Measurements from ENCODE around the gene POLR3H. TPM values are rescaled to one million over a fixed set of nuclear protein-coding genes. Genes with fewer than 3 reads are reported as not detected.
A peak's percentile ranks its signal among the peaks of the same experiment; 100 is the strongest.
"Not testable (repeated sequence)": the region's sequence is repeated elsewhere in the genome, so short reads cannot be mapped to it uniquely, and the experiment has no call there.

POLR3H gene
- total RNA-seq, 2 donors from 2014 or later, result 10.9 to 15.9 TPM

DNA sequence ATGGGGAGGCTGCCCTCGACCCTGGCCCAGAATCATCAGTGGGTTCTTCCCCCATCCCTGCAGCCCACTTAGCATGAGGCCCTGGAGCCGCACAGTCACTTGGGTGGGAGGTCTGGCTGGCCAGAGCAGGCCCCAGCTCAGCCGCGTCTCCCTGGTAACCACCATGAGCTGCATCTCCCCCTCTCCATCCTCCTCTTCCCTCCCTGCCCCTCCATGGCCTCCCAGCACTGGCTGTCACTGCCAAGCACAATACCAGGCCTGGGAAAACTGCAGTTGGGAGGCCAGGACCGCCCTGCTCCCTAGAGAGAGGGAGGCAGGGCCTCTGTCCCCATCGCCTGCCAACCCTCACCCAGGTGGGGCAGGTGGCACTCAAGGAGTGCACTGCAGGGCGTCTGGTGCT, 24.5 kb upstream of the POLR3H start:
- no peak for ATAC-seq
- intact Hi-C loops (cut with DNase I, micrococcal nuclease), result no loop called here
- no peak for DNase-seq

DNA sequence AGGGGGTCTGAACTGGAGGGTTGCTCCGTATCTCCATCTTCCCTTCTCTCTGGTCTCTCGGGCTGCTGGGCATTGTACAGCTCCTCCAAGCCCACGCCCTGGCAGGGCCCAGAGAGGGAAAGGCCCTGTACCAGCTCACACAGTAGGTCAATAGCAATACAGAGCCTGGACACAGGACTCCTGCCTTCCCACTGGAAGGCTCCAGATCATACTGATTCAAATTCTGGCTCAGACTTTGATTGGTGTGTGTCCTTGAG, 23.2 kb upstream of the POLR3H start:
- DNase-seq (no peak), ATAC-seq (no peak)
- intact Hi-C loops (cut with DNase I, micrococcal nuclease), result no loop called here

DNA sequence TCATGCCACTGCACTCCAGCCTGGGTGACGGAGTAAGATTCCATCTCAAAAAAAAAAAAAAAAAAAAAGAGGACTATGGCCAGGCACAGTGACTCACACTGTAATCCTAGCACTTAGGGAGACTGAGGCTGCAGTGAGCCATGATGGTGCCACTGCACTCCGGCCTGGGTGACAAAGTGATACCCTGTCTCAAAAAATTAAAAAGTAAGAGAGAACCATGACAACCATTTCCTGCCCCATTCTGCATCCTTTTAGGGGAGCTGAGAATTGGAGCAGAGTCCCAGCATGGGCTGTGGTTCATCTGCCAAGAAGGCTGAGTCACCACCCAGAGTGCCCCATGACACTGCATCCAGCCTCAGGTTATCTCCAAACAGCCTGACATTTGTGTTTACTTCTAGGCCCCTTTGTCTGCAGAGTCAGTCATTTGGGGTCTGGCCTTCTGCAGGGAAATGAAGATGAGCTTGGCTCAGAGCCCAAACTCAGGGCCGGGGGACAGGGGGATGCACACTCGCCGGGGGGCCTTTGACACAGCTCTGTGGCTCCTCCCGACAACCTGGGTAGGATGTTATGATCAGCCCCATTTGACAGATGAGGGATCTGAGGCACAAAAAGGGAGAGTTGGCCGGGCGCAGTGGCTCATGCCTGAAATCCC, 21.3 kb upstream of the POLR3H start:
- DNase-seq (no peak), ATAC-seq (peak; percentile 40)
- intact Hi-C loops (cut with DNase I, micrococcal nuclease), result no loop called here

DNA sequence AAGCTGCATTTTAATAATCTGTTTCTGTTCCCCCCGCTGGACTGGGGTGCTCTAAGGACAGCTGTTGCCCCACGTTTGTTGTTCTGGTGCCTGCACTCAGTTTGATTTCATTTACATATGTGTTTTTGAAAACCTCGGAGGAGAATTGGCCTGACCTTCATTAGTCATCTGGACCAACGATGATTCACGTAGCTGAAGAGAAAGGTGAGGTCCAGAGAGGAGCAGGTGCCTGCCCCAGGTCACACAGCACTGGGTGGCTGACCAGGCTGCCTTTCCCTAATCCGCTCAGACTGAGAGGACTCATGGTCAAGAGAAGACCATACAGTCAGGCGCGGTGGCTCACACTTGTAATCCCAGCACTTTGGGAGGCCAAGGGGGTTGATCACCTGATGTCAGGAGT, 20.3 kb upstream of the POLR3H start:
- intact Hi-C loops (cut with DNase I, micrococcal nuclease), result no loop called here
- DNase-seq, result no peak
- ATAC-seq, result no peak

DNA sequence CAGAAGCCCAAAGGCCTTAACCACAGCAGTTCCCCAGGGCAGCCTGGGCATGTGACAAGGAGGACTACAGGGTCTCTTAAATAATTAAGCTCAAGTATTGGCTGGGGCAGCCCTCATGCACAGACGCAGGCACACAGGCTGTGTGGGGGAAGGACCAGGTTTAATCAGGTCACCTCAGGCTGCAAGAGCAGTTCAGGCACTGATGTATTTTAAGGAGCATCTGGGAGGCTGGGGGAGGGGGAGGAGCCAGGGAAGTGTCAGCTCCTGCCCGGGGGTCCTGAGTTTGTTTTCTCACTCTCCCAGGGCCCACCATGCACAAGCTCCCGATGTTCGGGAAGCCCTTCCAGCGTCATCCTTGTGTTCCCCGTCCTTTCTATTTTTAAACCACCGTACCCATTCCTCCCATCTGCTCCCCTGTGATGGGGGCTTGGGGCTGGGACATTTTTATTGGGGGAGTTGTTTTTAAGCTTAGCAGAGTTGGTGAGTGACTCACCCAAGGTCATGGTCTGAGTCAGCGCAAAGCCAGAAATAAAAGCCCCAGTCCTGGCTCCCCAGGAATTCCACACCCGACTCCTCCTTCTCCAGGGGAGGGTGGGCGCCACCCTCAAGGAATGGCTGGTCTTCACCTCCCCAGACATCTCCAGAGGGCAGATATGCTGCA, 18.9 kb upstream of the POLR3H start:
- intact Hi-C loops (cut with DNase I, micrococcal nuclease), result no loop called here
- ATAC-seq, result no peak
- DNase-seq, result no peak

DNA sequence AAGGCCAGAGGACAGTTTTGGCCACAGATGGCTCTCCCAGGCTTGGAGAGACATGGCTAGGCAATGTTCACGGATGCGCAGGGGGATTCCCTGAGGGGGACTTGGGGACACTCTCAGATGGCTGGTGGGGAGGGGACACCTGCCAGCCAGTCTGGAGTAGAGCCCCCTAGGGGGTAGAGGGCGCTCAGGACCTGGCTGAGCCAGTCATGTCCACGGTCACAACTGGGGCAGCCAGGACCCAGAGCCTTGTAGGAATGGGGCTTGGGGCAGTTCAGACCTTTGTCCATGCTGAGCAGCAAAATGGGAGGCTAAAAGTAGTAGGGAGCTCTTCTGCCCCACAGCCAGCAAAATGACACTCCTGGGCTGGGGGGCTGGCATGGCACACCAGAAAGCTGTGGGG, 18.2 kb upstream of the POLR3H start:
- DNase-seq, result no peak
- intact Hi-C loops (cut with DNase I, micrococcal nuclease), result no loop called here

DNA sequence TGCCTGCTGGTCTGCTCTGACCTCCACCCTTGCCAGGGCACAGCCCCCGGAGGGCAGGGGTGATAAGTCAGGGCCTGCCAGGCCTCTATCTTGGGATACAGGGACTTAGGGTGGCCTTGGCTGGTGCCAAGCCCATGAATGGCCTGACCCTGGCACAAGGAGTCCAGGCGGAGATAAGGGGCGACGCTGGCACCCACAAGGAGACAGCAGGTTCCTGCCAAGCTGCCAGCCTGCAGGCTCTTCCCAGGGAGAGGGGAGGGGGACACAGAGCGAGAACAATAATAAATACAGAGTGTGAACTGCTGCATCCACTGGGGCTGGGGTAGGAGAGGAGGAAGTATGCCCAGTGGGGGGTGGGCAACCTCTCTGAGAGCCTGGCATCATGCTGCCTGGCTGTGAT, 17.5 kb upstream of the POLR3H start:
- intact Hi-C loops (cut with DNase I, micrococcal nuclease), result no loop called here
- no peak for ATAC-seq
- no peak for DNase-seq

More for the DNA sequence above, 18.2 kb upstream of the POLR3H start:
- no peak for ATAC-seq

DNA sequence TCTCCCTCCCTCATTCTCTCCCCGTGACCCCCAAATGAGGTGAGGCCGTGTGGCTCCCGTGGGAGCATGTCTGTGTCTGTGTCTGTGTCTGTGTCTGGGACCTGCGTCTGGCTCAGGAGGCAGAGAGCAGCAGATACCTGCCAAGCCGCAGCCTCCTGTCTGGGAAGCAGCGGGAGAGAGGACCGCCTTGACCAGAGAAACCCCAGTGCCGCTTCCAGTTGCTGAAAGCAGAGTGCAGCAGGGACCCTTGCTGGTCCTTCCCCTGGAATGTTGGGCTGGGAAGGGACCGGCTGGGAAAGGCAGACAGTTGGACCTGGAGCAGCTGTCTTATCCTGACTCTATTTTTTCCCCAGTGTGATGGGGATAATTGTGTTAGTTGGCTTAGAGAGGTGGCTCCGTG, 17.1 kb upstream of the POLR3H start:
- no peak for DNase-seq
- intact Hi-C loops (cut with DNase I, micrococcal nuclease), result no loop called here
- ATAC-seq, result no peak

DNA sequence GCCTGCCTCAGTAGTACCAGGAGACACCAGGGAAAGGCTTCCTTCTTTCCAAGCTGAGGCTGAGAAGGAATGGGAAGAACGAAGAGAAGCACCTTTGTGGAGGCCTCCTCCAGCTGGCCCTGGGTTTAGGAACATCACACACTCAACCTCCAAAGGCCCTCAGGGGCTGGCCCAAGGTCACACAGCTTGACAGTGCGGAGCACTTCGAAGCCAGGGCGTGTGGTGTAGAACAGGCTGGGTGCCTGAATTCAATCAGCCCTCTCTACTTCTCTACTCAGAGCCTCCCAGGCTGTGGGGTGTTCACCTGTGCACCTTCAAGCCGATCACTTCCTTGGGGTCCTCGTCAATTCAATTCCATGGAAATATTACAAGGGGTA, 15.8 kb upstream of the POLR3H start:
- DNase-seq (no peak), ATAC-seq (no peak)
- intact Hi-C loops (cut with DNase I, micrococcal nuclease), result no loop called here

DNA sequence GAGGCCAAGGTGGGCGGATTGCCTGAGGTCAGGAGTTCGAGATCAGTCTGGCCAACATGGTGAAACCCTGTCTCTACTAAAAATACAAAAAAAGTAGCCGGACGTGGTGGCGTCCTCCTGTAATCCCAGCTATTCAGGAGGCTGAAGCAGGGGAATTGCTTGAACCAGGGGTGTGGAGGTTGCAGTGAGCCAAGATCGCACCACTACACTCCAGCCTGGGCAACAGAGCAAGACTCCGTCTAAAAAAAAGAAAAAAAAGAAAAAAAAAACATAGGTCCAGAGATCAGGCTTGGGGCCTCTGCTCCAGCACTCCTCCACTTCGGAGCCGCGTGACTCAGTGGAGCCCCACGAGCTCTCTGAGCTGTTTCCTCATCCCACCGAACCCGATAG, 14.0 kb upstream of the POLR3H start:
- DNase-seq; intact Hi-C loops (cut with DNase I, micrococcal nuclease); ATAC-seq: not testable (repeated sequence)

DNA sequence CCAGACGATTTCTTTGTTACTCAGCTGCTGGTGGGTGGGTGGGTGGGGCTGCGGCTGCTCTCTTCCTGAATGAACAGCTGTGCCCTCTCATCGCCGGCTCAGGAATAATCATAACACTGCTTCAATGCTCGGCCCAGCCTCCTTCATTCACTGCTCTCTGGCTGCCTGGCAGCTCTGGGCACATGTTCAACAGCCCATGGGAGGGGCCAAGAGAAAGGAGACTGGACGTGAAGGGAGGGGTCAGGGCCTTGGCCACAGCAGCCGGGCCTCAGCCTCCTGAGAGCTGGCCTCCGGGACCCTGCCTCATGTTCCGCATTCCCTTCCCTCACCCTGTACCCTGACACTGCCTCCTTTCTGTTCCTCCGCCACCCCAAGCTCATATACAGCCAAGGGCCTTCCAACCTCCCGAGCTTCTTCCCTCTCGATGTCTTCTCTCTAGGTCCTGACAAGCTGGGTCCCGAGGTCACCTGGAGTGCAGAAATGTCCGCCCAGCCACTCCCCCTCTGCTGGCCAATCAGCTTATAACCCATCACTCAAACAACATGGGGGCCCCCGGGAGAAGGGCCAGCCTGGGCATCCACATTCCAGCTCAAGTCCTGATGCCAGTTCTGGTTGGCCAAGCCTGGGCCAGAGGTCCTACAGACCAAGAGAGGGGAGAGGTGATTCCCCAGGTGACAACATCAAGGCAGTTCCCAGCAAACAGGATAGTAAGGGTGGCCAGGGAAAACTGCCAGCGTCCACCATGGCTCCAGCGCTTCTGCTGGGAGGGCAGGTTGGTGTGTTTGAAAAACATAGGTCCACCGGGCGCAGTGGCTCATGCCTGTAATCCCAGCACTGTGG, 13.4 kb upstream of the POLR3H start:
- DNase-seq (peak; percentile 48 to 57), ATAC-seq (peak; percentile 44)
- intact Hi-C loops (cut with DNase I, micrococcal nuclease), result no loop called here

DNA sequence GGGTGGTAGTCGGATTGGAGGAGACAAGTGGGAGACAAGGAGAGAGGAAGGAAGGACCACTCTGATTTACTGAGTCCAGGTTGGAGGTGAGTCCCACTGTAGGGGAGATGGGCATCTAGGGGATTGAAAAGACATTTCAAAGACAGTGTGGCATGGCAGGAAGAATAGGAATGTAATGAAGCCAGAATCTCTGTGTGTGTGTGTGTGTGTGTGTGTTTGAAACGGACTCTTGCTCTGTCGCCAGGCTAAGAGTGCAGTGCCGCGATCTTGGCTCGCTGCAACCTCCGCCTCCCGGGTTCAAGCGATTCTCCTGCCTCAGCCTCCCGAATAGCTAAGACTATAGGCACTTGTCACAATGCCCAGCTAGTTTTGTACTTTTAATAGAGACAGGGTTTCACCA, 12.3 kb upstream of the POLR3H start:
- no peak for ATAC-seq
- intact Hi-C loops (cut with DNase I, micrococcal nuclease), result no loop called here

DNA sequence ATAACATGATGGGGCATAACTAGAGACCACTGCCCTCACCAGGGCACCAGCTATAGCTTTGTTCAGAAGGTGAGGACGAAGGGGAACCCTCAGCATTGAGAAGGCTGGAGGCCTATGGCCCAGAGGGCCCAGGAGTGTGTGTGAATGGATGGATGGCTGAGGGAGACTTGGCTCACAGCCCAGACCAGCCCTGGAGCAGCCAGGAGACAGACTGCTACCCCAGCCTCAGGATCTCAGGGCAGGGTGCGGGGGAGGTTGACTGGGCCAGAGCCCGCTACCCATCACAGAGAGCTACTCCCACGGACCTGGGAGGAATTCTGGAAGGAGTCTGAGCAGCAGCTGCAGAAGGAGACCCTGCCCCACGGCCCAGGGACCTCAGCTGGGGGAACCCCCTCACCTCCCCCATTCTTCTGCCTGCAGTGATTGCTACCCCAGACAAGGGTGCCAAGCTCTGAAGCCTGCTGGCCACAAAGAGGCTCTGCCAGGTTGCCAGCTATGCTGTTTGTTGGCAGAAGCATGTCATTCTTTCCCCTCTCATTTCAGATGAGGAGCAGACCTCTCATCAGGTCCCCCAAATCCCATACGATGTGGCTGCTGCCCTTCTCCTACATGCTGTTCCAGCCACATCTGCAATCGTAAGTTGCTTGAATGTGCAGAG, 11.2 kb upstream of the POLR3H start:
- no peak for DNase-seq
- no peak for ATAC-seq
- intact Hi-C loops (cut with DNase I, micrococcal nuclease), result no loop called here

More for the DNA sequence above, 12.3 kb upstream of the POLR3H start:
- DNase-seq, result no peak

DNA sequence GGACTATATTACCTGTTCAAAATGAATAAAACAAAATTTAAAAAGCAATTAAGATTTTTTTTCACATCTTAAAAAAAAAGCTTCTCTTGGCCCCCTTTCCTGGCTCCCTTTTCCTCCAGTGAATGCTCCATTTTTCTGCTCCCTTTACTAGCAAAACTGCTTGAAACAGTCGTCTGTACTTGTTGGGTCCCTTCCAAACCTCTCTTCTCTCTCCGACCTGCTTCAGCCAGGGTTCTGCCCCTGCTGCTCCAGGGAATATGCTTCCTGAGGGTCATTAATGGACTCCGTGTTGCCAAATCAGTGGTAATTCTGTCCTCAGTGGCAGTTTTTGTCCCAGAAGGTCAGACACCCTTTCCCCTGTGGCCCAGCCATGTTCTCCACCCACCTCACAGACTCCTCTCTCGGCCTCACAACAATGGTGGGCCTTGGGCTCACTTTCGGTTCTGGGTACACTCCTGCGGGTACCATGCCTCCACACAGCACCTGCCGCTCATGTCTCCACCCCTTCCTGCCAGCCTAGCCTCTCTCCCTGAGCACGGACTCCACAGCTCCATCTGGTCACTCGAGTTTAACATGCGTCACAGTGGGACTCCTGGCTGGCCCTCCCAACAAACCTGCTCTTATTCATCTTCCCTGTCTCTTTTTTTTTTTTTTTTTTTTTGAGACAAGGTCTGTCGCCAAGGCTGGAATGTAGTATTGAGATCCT, 7.8 kb upstream of the POLR3H start:
- intact Hi-C loops (cut with DNase I, micrococcal nuclease), result no loop called here
- no peak for ATAC-seq
- DNase-seq, result no peak

DNA sequence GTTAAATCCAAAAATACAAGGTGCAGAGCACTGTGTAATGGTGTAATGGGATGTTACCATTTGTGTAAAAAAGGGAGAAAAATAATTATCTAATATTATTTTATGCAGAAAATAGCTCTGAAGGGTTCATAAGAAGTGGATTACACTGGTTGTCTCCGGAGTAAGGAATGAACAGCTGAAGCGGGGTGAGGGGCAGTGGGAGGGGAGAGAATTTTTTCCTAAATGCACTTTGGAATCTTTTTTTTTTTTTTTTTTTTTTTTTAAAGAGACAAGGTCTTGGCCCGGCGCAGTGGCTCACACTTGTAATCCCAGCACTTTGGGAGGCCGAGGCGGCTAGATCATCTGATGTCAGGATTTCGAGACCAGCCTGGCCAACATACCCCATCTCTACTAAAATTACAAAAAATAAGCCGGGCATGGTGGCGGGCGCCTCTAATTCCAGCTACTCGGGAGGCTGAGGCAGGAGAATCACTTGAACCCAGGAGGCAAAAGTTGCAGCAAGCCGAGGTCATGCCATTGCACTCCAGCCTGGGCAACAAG, 6.8 kb upstream of the POLR3H start:
- ATAC-seq, result no peak

DNA sequence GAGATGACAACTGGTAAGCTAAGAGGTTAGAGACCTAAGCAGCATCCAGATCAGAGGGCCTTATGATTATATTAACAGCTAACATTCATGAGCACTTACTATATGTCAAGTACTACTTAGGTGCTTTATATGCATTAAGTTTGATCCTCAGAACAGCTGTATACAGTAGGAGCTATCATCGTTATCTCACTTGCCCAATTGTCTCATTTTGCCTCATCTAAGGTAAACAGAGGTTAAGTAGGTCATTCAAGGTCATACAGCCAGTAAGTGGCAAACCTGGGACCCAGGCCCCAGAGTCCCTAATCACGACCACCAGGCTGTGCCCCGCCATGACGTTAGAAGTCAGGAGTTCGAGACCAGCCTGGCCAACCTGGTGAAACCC, 4.6 kb upstream of the POLR3H start:
- ATAC-seq (no peak), DNase-seq (no peak)
- intact Hi-C loops (cut with DNase I, micrococcal nuclease), result no loop called here

More for the DNA sequence above, 6.8 kb upstream of the POLR3H start:
- intact Hi-C loops (cut with DNase I, micrococcal nuclease), result no loop called here
- no peak for DNase-seq

DNA sequence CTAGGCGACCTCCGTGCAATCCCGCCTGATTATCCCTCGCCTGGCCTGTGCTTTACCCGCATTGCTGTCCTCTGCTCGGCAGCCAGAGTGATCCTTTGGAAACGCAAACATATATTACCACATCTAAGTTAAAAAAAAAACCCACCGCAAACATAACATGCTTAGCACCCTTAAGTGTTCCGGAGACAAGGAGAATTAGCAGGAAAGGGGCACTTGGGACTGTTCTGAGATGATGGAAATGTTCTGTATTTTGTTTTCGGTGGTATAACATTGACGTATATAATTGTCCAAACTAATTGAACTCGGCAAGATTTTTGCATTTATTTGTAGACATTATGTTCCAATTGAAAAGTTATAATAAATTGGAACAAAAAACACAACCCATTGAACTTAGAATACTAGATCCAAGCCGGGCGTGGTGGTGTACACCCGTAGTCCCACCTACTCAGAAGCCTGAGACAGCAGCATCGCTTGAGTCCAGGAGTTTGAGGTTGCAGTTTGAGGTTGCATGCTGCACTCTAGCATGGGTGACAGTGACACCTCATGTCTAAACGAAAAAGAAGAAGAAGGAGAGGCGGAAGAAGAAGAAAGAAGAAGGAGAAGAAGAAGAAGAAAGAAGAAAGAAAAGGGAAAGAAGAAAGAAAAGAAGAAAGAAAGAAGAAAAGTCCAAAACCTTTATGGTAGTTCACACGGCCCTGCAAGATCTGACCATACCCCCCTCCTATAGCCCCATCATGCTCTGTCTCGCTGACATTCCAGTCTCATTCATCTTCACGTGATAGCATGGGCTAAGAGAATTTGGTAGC, 604 bp upstream of the POLR3H start:
- DNase-seq, result no peak
- intact Hi-C loops (cut with DNase I, micrococcal nuclease), result no loop called here
- ATAC-seq, result no peak

DNA sequence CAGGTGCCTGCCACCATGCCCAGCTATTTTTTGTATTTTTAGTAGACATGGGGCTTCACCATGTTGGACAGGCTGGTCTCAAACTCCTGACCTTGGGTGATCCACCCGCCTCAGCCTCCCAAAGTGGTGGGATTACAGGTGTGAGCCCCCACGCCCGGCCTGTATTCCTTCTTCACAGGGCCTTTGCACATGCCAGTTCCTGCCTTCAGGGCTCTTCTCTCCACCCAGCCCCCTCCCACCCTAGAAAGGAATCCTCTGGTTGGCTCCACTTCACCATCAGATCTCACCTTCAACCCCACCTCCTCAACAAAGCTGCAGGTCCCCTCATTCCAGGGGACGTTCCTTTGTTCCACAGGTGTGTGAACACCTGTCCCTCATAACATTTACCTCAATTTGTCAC, 2.0 kb downstream of the POLR3H start:
- ATAC-seq, result no peak
- DNase-seq, result no peak
- intact Hi-C loops (cut with DNase I, micrococcal nuclease), result no loop called here
